Measurements from ENCODE around the gene TMX1. TPM values are rescaled to one million over a fixed set of nuclear protein-coding genes. Genes with fewer than 3 reads are reported as not detected.

TMX1 gene
- total RNA-seq, 1 experiment from 2014 or later, result 46.2 TPM

DNA sequence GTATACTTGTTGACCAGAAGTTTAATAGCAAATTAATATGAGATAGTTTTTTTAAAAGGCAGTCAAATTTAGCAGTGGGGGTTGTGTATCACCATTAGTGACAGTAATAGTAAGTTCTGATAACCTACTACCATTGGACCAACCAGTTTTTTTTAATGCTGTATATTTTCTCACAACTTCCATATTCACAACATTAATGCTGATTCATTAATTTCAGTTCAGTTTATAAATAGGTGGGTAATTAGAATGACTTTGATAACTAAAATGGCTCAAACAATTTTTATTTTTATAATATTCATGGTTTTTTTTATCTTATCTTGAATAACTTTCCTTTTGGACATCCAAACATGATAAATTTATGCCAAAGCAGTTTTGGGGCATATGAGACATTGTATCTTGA, 13.8 kb downstream of the TMX1 start:
- BruUV-seq (replicated peaks), result no TSS peak
- Histone ChIP-seq H3K36me3 (ENCODE audit: control insufficient read depth in 1 of 2, insufficient read depth in 2 of 2, low read length in 2 of 2) (peaks cover 48 to 51% of the 10 kb centered on the region in 2 experiments; a peak in 3 of 4 replicates), H4K20me1 (ENCODE audit: insufficient read depth) (no peaks in the 10 kb centered on the region), H3K27me3 (ENCODE audit: insufficient read depth, low read length) (no peaks in the 10 kb centered on the region), H3K4me2 (ENCODE audit: low read length) (no peak overlapping the region), H2AFZ (ENCODE audit: low read depth, low read length, poor library complexity, severe bottlenecking) (no peak overlapping the region), H3K9ac (ENCODE audit: low read length) (no peak overlapping the region), H3K4me1 (ENCODE audit: control insufficient read depth in 1 of 2, insufficient read depth in 2 of 2, low read length in 2 of 2) (no peaks in the 10 kb centered on the region), H3K9me2 (ENCODE audit: insufficient read depth) (no peaks in the 10 kb centered on the region), H3K27ac (ENCODE audit: low read depth, low read length) (no peak overlapping the region), H3K79me2 (ENCODE audit: insufficient read depth, low read length) (peaks cover 13% of the 10 kb centered on the region; the same call in 1 of the 2 replicates), H3K9me3 (ENCODE audit: control insufficient read depth in 1 of 2, insufficient read depth in 1 of 2, low read depth in 1 of 2, low read length in 2 of 2) (no peaks in the 10 kb centered on the region), H3K4me3 (replicated peaks in 1 of 2; ENCODE audit: low read depth in 1 of 2, low read length in 2 of 2) (no peak overlapping the region)
- intact Hi-C loops (cut with micrococcal nuclease), result no loop called here
- DNase-seq (ENCODE audit: low read depth, low spot score) (no peak), ATAC-seq (no peak)
- POLR2A ChIA-PET, result no interaction called here
- CTCF ChIA-PET, result no interaction called here
- RAD21 ChIA-PET (ENCODE audit: low non-redundant PET in 1 of 2, low total read pairs in 2 of 2, uncharacterized antibody in 2 of 2, unreplicated experiment in 2 of 2), result no interaction called here
- TF ChIP-seq POLR2AphosphoS5 (IDR thresholded peaks at IDR 0.05; ENCODE audit: low read depth, low read length) (no peak), EZH2 (IDR thresholded peaks at IDR 0.05) (no peak), ZFX (IDR thresholded peaks at IDR 0.05) (no peak), ELF1 (IDR thresholded peaks at IDR 0.05; ENCODE audit: borderline replicate concordance, low read depth) (no peak), POLR2A (IDR thresholded peaks at IDR 0.05; ENCODE audit: borderline replicate concordance, extremely low read depth, insufficient read depth, insufficient read length) (no peak), CEBPB (IDR thresholded peaks at IDR 0.05; ENCODE audit: low read depth) (no peak), JUND (IDR thresholded peaks at IDR 0.05) (no peak)
- TF ChIP-seq, protein P1, sequence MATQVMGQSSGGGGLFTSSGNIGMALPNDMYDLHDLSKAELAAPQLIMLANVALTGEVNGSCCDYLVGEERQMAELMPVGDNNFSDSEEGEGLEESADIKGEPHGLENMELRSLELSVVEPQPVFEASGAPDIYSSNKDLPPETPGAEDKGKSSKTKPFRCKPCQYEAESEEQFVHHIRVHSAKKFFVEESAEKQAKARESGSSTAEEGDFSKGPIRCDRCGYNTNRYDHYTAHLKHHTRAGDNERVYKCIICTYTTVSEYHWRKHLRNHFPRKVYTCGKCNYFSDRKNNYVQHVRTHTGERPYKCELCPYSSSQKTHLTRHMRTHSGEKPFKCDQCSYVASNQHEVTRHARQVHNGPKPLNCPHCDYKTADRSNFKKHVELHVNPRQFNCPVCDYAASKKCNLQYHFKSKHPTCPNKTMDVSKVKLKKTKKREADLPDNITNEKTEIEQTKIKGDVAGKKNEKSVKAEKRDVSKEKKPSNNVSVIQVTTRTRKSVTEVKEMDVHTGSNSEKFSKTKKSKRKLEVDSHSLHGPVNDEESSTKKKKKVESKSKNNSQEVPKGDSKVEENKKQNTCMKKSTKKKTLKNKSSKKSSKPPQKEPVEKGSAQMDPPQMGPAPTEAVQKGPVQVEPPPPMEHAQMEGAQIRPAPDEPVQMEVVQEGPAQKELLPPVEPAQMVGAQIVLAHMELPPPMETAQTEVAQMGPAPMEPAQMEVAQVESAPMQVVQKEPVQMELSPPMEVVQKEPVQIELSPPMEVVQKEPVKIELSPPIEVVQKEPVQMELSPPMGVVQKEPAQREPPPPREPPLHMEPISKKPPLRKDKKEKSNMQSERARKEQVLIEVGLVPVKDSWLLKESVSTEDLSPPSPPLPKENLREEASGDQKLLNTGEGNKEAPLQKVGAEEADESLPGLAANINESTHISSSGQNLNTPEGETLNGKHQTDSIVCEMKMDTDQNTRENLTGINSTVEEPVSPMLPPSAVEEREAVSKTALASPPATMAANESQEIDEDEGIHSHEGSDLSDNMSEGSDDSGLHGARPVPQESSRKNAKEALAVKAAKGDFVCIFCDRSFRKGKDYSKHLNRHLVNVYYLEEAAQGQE (IDR thresholded peaks at IDR 0.05; ENCODE audit: low read depth), result no peak
